Suprapubic skin (tissue), 4 donors: ENCODE results near the gene MCOLN1.

Experiments
- EP300 ChIP-seq: sonication (generic); formaldehyde crosslinking; IDR thresholded peaks from one replicate; pipeline ENCODE4 v1.6.1; 2017; ENCODE audit warnings: antibody characterized with exemption
- POLR2A ChIP-seq, 2 donors: fragments of 450-650 bp; IDR thresholded peaks; one replicate each; pipeline ENCODE4 v1.6.1; 2017; ENCODE audit warnings: antibody characterized with exemption in 2 of 2, mild to moderate bottlenecking in 2 of 2, moderate library complexity in 2 of 2
- POLR2AphosphoS5 ChIP-seq, 3 donors: sonication (generic); formaldehyde crosslinking; IDR thresholded peaks; one replicate each; pipeline ENCODE4 v1.6.1; 2017; ENCODE audit warnings: antibody characterized with exemption in 3 of 3
- TF ChIP-seq, protein P1 (sequence below), 2 donors: fragments of 200-600 bp in 1 of 2; fragments of 450-650 bp in 1 of 2; sonication (generic) in 1 of 2; IDR thresholded peaks; one replicate each; pipeline ENCODE4 v1.5.1; 2016 to 2019; ENCODE audit warnings: antibody characterized with exemption in 2 of 2, mild to moderate bottlenecking in 1 of 2, moderate library complexity in 1 of 2

DNA sequence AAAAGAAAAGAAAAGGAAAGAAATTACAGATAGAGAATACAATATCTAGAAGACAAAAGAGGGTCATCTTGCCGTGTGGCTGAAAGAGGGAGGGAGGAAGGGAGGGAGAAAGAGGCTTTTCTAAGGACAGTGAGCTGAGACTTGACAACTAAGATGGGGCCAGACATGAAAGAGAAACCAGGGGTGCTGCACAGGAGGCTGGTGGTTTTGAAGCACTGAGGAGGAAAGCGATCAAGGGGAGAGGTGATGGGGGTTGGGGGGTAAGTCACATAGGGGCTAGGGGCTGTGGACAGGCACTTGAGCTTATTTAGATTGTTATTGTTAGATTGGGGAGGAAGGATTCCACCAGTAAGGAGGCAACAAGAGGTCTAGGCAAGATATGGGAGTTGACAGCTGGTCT lies 30.4 kb downstream of the MCOLN1 start:
- TF ChIP-seq POLR2A (IDR thresholded peaks at IDR 0.05), result no peak
- TF ChIP-seq, protein P1, sequence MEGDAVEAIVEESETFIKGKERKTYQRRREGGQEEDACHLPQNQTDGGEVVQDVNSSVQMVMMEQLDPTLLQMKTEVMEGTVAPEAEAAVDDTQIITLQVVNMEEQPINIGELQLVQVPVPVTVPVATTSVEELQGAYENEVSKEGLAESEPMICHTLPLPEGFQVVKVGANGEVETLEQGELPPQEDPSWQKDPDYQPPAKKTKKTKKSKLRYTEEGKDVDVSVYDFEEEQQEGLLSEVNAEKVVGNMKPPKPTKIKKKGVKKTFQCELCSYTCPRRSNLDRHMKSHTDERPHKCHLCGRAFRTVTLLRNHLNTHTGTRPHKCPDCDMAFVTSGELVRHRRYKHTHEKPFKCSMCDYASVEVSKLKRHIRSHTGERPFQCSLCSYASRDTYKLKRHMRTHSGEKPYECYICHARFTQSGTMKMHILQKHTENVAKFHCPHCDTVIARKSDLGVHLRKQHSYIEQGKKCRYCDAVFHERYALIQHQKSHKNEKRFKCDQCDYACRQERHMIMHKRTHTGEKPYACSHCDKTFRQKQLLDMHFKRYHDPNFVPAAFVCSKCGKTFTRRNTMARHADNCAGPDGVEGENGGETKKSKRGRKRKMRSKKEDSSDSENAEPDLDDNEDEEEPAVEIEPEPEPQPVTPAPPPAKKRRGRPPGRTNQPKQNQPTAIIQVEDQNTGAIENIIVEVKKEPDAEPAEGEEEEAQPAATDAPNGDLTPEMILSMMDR (IDR thresholded peaks at IDR 0.05), result no peak
- TF ChIP-seq EP300, result no peak
- TF ChIP-seq POLR2AphosphoS5 (IDR thresholded peaks at IDR 0.05), result no peak
